Lower leg skin (tissue), 4 donors: ENCODE measurements around the gene TTC17. TPM values are rescaled to one million over a fixed set of nuclear protein-coding genes. Genes with fewer than 3 reads are reported as not detected.

Experiments used
- DNase-seq, 2 donors: peaks; one replicate each; pipeline ENCODE4 v3.0.0-alpha.2; 2019; ENCODE audit warnings: low spot score in 2 of 2
- H3K4me3 ChIP-seq: fragments of 200-600 bp; sonication (generic); 2 replicates; pipeline ENCODE4 v1.5.1; 2017; ENCODE audit warnings: mild to moderate bottlenecking, low read depth; ENCODE audit not compliant: poor library complexity, severe bottlenecking
- CTCF ChIP-seq, 3 donors: fragments of 450-650 bp; IDR thresholded peaks; one replicate each; pipeline ENCODE4 v1.5.1; 2016; ENCODE audit warnings: antibody characterized with exemption in 3 of 3, mild to moderate bottlenecking in 3 of 3, moderate library complexity in 2 of 3
- POLR2A ChIP-seq, 2 donors: fragments of 450-650 bp; IDR thresholded peaks; one replicate each; pipeline ENCODE4 v1.6.1; 2016 to 2017; ENCODE audit warnings: antibody characterized with exemption in 2 of 2, mild to moderate bottlenecking in 1 of 2, moderate library complexity in 1 of 2
- WGBS, 2 donors: methylation state at CpG; one replicate each; pipeline ENCODE4 v1.1.5; 2018; 5-methylcytosine and 5-hydroxymethylcytosine counted together
- intact Hi-C: fragments of 100-400 bp; cut with DNase I; formaldehyde crosslinking; loops from one replicate; pipeline ENCODE4 v1.15.0; 2023; ENCODE audit warnings: low total_unique reads
- total RNA-seq, 4 donors: library from RNA; depleted of rRNA; stranded (reverse); fragments of >200 nt; gene quantifications; one replicate each; pipeline ENCODE4 v1.1.0, GENCODE V29; 2016

The TTC17 gene
- total RNA-seq, 4 donors from 2014 or later: 62.6 to 71.4 (median 68.4) TPM

DNA sequence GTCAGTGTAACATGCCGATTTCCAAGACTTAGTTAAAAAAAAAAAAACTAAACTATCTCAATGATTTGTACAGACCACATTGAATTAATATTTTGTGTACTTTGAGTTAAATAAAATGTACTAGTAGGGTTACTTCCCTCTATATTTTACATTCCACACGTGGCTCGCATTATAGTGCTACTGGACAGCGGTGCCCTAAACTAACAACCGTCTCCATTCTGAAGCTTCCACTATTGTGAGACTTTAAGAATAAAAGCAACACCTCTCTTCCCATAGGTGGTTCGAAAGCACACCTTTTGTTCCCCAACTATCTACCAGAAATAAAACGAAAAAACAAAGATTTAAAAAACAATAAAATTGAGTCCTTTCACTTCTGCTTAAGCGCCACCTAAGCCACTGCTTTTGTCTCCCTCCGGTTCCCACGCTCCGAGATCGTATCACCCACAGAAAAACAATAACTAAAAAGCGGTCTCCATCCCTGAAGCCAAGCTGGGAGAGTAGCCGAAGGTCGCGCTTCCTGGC is 380 bp upstream of the TTC17 start:
- WGBS, 2 donors: 2 to 4% methylated on average over 16 of the region's 16 CpGs
- no peak for TF ChIP-seq CTCF (IDR thresholded peaks at IDR 0.05)
- no peak for TF ChIP-seq POLR2A (IDR thresholded peaks at IDR 0.05)
- intact Hi-C loops: no loop called here
- no peak for DNase-seq
- H3K4me3 ChIP-seq: peak overlapping the region; percentile 98

GRCh38 chr11:43359422-43359818 is 700 bp downstream of the TTC17 start:
- DNase-seq: no peak
- 0 to 1% methylated on average over 7 to 14 of the region's 14 CpGs for WGBS, 2 donors
- peak overlapping the region; percentile 98 for H3K4me3 ChIP-seq
- intact Hi-C loops: no loop called here
- no peak for TF ChIP-seq POLR2A (IDR thresholded peaks at IDR 0.05)
- no peak for TF ChIP-seq CTCF (IDR thresholded peaks at IDR 0.05)

- no peak overlapping the region for H3K4me3 ChIP-seq
- DNase-seq: no peak
- TF ChIP-seq POLR2A (IDR thresholded peaks at IDR 0.05) (no peak), CTCF (IDR thresholded peaks at IDR 0.05) (no peak)
- WGBS, 2 donors: 29 to 52% methylated on average over 1 of the region's 1 CpG
- intact Hi-C loops: no loop called here
Measured at GRCh38 chr11:43360361-43361032, 1.8 kb downstream of the TTC17 start.

DNA sequence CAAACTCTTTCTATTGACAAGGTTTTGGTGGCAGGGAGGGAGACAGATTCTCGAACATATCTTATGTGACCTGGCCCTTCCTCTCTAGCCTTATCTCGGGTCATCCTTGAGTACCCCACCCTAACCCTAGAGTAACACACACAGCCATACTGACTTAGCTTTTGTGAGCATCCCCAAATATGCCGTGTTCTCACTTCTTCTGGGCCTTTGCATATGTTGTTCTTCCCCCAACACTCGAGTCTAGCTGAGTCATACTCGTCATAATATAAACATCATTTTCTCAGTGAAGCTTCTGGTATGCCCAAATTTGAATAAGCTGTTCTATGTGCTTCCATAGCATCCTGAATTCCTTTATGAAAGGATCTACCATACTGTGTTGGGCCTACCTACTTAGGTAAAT is 8.0 kb downstream of the TTC17 start:
- no peak overlapping the region for H3K4me3 ChIP-seq
- no peak for DNase-seq
- intact Hi-C loops: no loop called here
- 90 to 94% methylated on average over 5 of the region's 5 CpGs for WGBS, 2 donors
- TF ChIP-seq POLR2A (IDR thresholded peaks at IDR 0.05) (no peak), CTCF (IDR thresholded peaks at IDR 0.05) (no peak)

DNA sequence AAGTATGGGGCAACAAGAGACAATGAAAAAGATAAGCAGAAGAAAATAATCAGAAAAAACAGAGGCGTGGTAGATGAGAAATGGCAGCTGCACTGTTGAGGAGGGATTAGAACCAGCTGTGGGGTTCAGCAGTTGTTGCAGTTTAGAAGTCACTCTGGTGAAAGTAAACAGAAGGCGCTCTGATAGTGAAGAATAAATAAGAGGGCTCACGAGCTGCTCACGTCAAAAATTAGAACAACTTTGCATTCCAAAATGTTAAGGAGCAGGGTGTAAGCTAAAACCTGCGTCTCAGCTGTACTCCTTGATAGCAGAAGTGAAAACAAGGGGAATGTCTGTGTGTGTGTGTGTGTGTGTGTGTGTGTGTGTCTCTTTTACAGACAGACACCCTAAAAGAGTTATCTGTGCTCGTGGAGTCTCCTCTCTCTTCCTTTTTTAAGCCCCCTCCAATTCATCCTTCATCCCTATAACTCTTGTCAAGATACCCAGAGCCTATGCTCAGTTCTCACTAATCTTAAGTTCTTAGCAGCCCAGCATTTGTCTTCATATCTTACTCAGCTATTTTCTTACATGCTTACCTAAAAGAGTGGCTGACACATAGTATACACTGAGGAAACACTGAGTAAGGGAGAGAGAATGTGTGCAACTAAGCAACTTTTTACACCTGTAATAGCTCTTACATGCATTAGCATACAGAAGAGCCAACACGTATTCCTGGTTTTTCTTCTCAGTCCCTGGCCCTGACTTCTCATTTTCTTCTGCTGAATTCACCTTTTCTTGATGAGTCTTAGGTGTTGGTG is 8.9 kb downstream of the TTC17 start:
- no peak for DNase-seq

More for the DNA sequence above, 8.9 kb downstream of the TTC17 start:
- no peak for TF ChIP-seq CTCF (IDR thresholded peaks at IDR 0.05)
- TF ChIP-seq POLR2A (IDR thresholded peaks at IDR 0.05): no peak
- no peak overlapping the region for H3K4me3 ChIP-seq
- WGBS, 2 donors: 76 to 77% methylated on average over 7 of the region's 7 CpGs
- intact Hi-C loops: no loop called here
